Testis (tissue), 2 donors: ENCODE data around the gene NOC4L.

Experiments used
- POLR2A ChIP-seq: fragments of 450-650 bp; IDR thresholded peaks from one replicate; pipeline ENCODE4 v1.6.1; 2017; ENCODE audit warnings: antibody characterized with exemption, mild to moderate bottlenecking, moderate library complexity
- TF ChIP-seq, protein P1 (sequence below), 3 experiments: fragments of 450-650 bp in 2 of 3; fragments of 200-600 bp in 1 of 3; sonication (generic) in 1 of 3; IDR thresholded peaks; one replicate each; pipeline ENCODE4 v1.5.1; 2016 to 2019; ENCODE audit warnings: antibody characterized with exemption in 3 of 3, mild to moderate bottlenecking in 2 of 3, moderate library complexity in 1 of 3

DNA sequence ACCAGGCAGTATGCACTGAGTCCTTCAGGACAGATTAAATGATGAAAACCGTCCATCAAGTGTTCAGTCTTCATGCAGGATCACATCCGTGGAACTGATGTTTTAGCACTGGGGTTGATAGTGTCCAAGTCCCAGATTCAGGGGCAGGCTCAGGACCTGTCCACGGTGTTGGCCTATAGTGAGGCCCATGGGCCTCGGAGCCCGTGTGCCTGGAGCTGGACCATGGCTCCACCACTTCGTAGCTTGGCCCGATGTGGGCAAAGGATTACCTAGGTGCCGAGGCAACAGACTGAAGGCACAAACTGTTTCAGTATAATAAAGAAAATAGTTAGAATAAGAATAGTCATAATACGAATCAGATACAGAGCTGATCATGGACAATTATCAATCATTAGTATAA is 42.0 kb upstream of the NOC4L start:
- no peak for TF ChIP-seq POLR2A
- TF ChIP-seq, protein P1, sequence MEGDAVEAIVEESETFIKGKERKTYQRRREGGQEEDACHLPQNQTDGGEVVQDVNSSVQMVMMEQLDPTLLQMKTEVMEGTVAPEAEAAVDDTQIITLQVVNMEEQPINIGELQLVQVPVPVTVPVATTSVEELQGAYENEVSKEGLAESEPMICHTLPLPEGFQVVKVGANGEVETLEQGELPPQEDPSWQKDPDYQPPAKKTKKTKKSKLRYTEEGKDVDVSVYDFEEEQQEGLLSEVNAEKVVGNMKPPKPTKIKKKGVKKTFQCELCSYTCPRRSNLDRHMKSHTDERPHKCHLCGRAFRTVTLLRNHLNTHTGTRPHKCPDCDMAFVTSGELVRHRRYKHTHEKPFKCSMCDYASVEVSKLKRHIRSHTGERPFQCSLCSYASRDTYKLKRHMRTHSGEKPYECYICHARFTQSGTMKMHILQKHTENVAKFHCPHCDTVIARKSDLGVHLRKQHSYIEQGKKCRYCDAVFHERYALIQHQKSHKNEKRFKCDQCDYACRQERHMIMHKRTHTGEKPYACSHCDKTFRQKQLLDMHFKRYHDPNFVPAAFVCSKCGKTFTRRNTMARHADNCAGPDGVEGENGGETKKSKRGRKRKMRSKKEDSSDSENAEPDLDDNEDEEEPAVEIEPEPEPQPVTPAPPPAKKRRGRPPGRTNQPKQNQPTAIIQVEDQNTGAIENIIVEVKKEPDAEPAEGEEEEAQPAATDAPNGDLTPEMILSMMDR (IDR thresholded peaks at IDR 0.05), result no peak
